Suprapubic skin (tissue), 3 donors: Measurements from ENCODE around the gene EXTL1.

Source experiments
- POLR2A ChIP-seq, 2 donors: fragments of 450-650 bp; IDR thresholded peaks; one replicate each; pipeline ENCODE4 v1.6.1; 2017; ENCODE audit warnings: antibody characterized with exemption in 2 of 2, mild to moderate bottlenecking in 2 of 2, moderate library complexity in 2 of 2
- TF ChIP-seq, protein P1 (sequence below), 2 donors: fragments of 200-600 bp in 1 of 2; fragments of 450-650 bp in 1 of 2; sonication (generic) in 1 of 2; IDR thresholded peaks; one replicate each; pipeline ENCODE4 v1.5.1; 2016 to 2019; ENCODE audit warnings: antibody characterized with exemption in 2 of 2, mild to moderate bottlenecking in 1 of 2, moderate library complexity in 1 of 2

DNA sequence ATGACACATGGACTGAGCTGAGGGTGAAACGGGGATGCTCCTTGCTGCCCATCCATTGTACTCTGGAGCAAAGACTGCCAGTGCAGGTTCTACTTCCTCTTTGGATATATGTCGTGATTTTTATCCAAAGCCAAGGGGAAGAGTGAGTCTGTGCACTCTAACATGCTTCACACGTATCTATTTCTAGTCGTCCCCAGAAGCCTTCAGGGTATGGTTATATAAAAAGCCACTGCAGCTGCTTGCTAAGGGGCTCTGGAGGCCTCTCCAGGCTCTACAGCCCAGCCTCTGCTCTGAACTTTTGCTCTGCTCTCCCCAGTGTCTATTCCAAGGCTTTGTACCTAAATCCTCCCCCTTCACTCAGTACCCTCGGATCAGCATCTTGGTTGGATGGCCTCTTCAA, 43.8 kb upstream of the EXTL1 start:
- TF ChIP-seq, protein P1, sequence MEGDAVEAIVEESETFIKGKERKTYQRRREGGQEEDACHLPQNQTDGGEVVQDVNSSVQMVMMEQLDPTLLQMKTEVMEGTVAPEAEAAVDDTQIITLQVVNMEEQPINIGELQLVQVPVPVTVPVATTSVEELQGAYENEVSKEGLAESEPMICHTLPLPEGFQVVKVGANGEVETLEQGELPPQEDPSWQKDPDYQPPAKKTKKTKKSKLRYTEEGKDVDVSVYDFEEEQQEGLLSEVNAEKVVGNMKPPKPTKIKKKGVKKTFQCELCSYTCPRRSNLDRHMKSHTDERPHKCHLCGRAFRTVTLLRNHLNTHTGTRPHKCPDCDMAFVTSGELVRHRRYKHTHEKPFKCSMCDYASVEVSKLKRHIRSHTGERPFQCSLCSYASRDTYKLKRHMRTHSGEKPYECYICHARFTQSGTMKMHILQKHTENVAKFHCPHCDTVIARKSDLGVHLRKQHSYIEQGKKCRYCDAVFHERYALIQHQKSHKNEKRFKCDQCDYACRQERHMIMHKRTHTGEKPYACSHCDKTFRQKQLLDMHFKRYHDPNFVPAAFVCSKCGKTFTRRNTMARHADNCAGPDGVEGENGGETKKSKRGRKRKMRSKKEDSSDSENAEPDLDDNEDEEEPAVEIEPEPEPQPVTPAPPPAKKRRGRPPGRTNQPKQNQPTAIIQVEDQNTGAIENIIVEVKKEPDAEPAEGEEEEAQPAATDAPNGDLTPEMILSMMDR (IDR thresholded peaks at IDR 0.05) = no peak
- no peak for TF ChIP-seq POLR2A (IDR thresholded peaks at IDR 0.05)
